ENCODE results near the gene TMEFF2. TPM values are rescaled to one million over a fixed set of nuclear protein-coding genes. Genes with fewer than 3 reads are reported as not detected.

The TMEFF2 gene
- total RNA-seq, 4 donors from 2014 or later = 0.20 TPM; not detected in 3

GRCh38 chr2:191901031-191901430 is 293.7 kb downstream of the TMEFF2 start:
- DNase-seq (no peak), ATAC-seq (no peak)
- Histone ChIP-seq H3K27me3 (no peaks in the 10 kb centered on the region), H3K9me3 (no peaks in the 10 kb centered on the region), H3K4me3 (no peak overlapping the region), H3K4me1 (no peaks in the 10 kb centered on the region), H3K27ac (no peak overlapping the region), H3K36me3 (no peaks in the 10 kb centered on the region)
- TF ChIP-seq CTCF (IDR thresholded peaks at IDR 0.05 in 4 of 5, conservative IDR thresholded peaks at IDR 0.05 in 1 of 5) (no peak), POLR2A (IDR thresholded peaks at IDR 0.05) (no peak)
- in situ Hi-C loops (cut with MboI; ENCODE audit: low sequenced_read_pairs in 4 of 4) = no loop called here
- intact Hi-C loops (cut with DNase I; ENCODE audit: low total_unique reads) = no loop called here

GRCh38 chr2:191899410-191899809 is 295.3 kb downstream of the TMEFF2 start:
- no peaks in the 10 kb centered on the region for H3K27me3 ChIP-seq
- in situ Hi-C loops (cut with MboI; ENCODE audit: low sequenced_read_pairs in 4 of 4) (no loop called here), intact Hi-C loops (cut with DNase I; ENCODE audit: low total_unique reads) (no loop called here)
- no peak for DNase-seq
- no peak overlapping the region for H3K27ac ChIP-seq
- ATAC-seq = peak in 1 of 2 donors; percentile 52
- no peaks in the 10 kb centered on the region for H3K36me3 ChIP-seq
- no peaks in the 10 kb centered on the region for H3K9me3 ChIP-seq
- H3K4me3 ChIP-seq = no peak overlapping the region
- no peaks in the 10 kb centered on the region for H3K4me1 ChIP-seq
- TF ChIP-seq CTCF (IDR thresholded peaks at IDR 0.05 in 4 of 5, conservative IDR thresholded peaks at IDR 0.05 in 1 of 5) = no peak
- TF ChIP-seq POLR2A (IDR thresholded peaks at IDR 0.05) = no peak

Measured in gastrocnemius medialis (tissue), 4 donors.